ENCODE measurements around the gene MAP3K13. TPM values are rescaled to one million over a fixed set of nuclear protein-coding genes. Genes with fewer than 3 reads are reported as not detected.

The MAP3K13 gene
- total and polyA plus RNA-seq, 2 of the 13 experiments (the other 11 are each of a cell fraction or from before 2014, with no cell fraction given) = 24.2 to 26.5 TPM

DNA sequence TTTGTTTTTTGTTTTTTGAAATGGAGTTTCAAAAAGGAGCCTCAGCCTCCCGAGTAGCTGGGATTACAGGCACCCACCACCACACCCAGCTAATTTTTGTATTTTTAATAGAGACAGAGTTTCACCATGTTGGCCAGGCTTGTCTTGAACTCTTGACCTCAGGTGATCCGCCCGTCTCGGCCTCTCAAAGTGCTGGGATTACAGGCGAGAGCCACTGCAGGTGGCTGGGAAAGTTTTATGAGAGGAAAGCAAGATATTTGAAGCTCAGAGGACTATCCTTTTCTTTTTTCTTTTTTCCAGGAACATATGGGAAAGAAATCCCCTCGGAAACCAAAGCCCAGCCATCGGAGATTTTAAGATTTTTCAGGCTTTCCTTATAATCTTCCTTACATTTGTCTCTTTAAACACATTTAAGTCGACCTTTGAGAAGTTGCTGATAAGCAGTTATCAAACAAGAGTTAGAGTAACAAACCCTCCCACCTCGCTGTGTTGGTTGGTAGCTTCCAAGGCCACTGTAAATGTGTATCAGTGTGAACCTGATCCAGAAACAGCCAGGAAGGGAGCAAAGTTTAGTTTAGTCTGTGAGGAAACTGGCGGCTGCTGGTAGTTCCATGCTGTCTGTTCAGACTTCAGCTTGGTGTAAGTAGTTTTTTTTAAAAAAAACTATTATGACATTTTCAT lies 34.5 kb upstream of the MAP3K13 start (continued):
- TF ChIP-seq CENPT (CRISPR knock-in tag; IDR thresholded peaks at IDR 0.05; ENCODE audit: low read depth) (no peak), THYN1 (CRISPR knock-in tag; IDR thresholded peaks at IDR 0.05; ENCODE audit: borderline replicate concordance, low read depth) (no peak), HOXD1 (CRISPR knock-in tag; IDR thresholded peaks at IDR 0.05) (0 out of 2 replicates have a peak, but pooled peaks have one; percentile 34), ZNF17 (CRISPR knock-in tag; IDR thresholded peaks at IDR 0.05) (no peak), ZNF567 (CRISPR knock-in tag; IDR thresholded peaks at IDR 0.05; ENCODE audit: borderline replicate concordance) (no peak; the same call in 1 of the 2 replicates), KDM2A (CRISPR knock-in tag; IDR thresholded peaks at IDR 0.05; ENCODE audit: borderline replicate concordance, low read depth) (no peak), TCF7 (IDR thresholded peaks at IDR 0.05; ENCODE audit: low read depth) (no peak), PAWR (CRISPR knock-in tag; IDR thresholded peaks at IDR 0.05; ENCODE audit: borderline replicate concordance) (no peak), ZNF44 (CRISPR knock-in tag; IDR thresholded peaks at IDR 0.05) (no peak), MATR3 (CRISPR knock-in tag; IDR thresholded peaks at IDR 0.05) (no peak), GPN1 (CRISPR knock-in tag; IDR thresholded peaks at IDR 0.05; ENCODE audit: borderline replicate concordance) (no peak), NFE2 (CRISPR knock-in tag; IDR thresholded peaks at IDR 0.05) (no peak), REXO4 (CRISPR knock-in tag; IDR thresholded peaks at IDR 0.05; ENCODE audit: borderline replicate concordance) (no peak)
- TF ChIP-seq, protein P1, sequence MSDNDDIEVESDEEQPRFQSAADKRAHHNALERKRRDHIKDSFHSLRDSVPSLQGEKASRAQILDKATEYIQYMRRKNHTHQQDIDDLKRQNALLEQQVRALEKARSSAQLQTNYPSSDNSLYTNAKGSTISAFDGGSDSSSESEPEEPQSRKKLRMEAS (IDR thresholded peaks at IDR 0.05) = no peak; the same call in 1 of the 2 replicates
- TF ChIP-seq, protein P2, sequence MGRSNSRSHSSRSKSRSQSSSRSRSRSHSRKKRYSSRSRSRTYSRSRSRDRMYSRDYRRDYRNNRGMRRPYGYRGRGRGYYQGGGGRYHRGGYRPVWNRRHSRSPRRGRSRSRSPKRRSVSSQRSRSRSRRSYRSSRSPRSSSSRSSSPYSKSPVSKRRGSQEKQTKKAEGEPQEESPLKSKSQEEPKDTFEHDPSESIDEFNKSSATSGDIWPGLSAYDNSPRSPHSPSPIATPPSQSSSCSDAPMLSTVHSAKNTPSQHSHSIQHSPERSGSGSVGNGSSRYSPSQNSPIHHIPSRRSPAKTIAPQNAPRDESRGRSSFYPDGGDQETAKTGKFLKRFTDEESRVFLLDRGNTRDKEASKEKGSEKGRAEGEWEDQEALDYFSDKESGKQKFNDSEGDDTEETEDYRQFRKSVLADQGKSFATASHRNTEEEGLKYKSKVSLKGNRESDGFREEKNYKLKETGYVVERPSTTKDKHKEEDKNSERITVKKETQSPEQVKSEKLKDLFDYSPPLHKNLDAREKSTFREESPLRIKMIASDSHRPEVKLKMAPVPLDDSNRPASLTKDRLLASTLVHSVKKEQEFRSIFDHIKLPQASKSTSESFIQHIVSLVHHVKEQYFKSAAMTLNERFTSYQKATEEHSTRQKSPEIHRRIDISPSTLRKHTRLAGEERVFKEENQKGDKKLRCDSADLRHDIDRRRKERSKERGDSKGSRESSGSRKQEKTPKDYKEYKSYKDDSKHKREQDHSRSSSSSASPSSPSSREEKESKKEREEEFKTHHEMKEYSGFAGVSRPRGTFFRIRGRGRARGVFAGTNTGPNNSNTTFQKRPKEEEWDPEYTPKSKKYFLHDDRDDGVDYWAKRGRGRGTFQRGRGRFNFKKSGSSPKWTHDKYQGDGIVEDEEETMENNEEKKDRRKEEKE (IDR thresholded peaks at IDR 0.05) = no peak
- TF ChIP-seq, protein P3, sequence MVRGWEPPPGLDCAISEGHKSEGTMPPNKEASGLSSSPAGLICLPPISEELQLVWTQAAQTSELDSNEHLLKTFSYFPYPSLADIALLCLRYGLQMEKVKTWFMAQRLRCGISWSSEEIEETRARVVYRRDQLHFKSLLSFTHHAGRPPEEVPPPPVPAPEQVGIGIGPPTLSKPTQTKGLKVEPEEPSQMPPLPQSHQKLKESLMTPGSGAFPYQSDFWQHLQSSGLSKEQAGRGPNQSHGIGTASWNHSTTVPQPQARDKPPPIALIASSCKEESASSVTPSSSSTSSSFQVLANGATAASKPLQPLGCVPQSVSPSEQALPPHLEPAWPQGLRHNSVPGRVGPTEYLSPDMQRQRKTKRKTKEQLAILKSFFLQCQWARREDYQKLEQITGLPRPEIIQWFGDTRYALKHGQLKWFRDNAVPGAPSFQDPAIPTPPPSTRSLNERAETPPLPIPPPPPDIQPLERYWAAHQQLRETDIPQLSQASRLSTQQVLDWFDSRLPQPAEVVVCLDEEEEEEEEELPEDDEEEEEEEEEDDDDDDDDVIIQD (CRISPR knock-in tag; IDR thresholded peaks at IDR 0.05; ENCODE audit: low read depth) = peak; percentile 58
- TF ChIP-seq, protein P4, sequence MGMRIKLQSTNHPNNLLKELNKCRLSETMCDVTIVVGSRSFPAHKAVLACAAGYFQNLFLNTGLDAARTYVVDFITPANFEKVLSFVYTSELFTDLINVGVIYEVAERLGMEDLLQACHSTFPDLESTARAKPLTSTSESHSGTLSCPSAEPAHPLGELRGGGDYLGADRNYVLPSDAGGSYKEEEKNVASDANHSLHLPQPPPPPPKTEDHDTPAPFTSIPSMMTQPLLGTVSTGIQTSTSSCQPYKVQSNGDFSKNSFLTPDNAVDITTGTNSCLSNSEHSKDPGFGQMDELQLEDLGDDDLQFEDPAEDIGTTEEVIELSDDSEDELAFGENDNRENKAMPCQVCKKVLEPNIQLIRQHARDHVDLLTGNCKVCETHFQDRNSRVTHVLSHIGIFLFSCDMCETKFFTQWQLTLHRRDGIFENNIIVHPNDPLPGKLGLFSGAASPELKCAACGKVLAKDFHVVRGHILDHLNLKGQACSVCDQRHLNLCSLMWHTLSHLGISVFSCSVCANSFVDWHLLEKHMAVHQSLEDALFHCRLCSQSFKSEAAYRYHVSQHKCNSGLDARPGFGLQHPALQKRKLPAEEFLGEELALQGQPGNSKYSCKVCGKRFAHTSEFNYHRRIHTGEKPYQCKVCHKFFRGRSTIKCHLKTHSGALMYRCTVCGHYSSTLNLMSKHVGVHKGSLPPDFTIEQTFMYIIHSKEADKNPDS (CRISPR knock-in tag; IDR thresholded peaks at IDR 0.05) = no peak
- TF ChIP-seq, protein P5, sequence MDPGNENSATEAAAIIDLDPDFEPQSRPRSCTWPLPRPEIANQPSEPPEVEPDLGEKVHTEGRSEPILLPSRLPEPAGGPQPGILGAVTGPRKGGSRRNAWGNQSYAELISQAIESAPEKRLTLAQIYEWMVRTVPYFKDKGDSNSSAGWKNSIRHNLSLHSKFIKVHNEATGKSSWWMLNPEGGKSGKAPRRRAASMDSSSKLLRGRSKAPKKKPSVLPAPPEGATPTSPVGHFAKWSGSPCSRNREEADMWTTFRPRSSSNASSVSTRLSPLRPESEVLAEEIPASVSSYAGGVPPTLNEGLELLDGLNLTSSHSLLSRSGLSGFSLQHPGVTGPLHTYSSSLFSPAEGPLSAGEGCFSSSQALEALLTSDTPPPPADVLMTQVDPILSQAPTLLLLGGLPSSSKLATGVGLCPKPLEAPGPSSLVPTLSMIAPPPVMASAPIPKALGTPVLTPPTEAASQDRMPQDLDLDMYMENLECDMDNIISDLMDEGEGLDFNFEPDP (CRISPR knock-in tag; conservative IDR thresholded peaks at IDR 0.05) = no peak
- TF ChIP-seq, protein P6, sequence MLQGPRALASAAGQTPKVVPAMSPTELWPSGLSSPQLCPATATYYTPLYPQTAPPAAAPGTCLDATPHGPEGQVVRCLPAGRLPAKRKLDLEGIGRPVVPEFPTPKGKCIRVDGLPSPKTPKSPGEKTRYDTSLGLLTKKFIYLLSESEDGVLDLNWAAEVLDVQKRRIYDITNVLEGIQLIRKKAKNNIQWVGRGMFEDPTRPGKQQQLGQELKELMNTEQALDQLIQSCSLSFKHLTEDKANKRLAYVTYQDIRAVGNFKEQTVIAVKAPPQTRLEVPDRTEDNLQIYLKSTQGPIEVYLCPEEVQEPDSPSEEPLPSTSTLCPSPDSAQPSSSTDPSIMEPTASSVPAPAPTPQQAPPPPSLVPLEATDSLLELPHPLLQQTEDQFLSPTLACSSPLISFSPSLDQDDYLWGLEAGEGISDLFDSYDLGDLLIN (CRISPR knock-in tag; IDR thresholded peaks at IDR 0.05; ENCODE audit: borderline replicate concordance) = no peak
- TF ChIP-seq, protein P7, sequence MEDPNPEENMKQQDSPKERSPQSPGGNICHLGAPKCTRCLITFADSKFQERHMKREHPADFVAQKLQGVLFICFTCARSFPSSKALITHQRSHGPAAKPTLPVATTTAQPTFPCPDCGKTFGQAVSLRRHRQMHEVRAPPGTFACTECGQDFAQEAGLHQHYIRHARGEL (CRISPR knock-in tag; IDR thresholded peaks at IDR 0.05) = no peak

Measured in HepG2 (cell line).